Hepatocyte (in vitro differentiated cells): Measurements from ENCODE around the gene KCNJ2.

Experiments used
- CTCF ChIP-seq: fragments of 200-600 bp; sonication (generic); IDR thresholded peaks from 2 replicates; pipeline ENCODE4 v1.5.1; 2016; ENCODE audit warnings: antibody characterized with exemption, mild to moderate bottlenecking; ENCODE audit not compliant: poor library complexity
- EZH2 ChIP-seq: fragments of 200-600 bp; sonication (generic); IDR thresholded peaks from 2 replicates; pipeline ENCODE4 v1.6.1; 2016; ENCODE audit warnings: antibody characterized with exemption, mild to moderate bottlenecking, borderline replicate concordance

DNA sequence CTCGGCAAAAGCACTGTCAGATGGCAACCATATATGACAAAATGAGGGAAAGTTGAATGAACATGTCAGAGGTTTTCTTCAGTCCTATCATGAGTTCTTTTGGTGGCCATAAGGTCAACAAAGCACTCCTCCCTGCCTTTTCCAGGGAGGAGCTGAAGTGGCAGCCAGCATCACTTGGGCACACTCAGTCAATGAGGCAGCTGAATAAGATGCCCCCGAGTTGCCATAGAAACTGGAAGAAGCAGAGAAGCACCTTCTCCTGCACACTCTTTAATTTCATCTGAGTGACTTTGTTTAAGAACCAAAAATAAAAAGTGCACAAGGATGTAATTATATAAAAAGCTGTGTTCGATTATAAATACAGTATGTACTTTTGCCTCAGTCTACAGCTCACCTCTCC is 16.0 kb downstream of the KCNJ2 start:
- TF ChIP-seq CTCF (no peak), EZH2 (no peak)
